ENCODE data around the gene BRF1.

BRF1 gene

DNA sequence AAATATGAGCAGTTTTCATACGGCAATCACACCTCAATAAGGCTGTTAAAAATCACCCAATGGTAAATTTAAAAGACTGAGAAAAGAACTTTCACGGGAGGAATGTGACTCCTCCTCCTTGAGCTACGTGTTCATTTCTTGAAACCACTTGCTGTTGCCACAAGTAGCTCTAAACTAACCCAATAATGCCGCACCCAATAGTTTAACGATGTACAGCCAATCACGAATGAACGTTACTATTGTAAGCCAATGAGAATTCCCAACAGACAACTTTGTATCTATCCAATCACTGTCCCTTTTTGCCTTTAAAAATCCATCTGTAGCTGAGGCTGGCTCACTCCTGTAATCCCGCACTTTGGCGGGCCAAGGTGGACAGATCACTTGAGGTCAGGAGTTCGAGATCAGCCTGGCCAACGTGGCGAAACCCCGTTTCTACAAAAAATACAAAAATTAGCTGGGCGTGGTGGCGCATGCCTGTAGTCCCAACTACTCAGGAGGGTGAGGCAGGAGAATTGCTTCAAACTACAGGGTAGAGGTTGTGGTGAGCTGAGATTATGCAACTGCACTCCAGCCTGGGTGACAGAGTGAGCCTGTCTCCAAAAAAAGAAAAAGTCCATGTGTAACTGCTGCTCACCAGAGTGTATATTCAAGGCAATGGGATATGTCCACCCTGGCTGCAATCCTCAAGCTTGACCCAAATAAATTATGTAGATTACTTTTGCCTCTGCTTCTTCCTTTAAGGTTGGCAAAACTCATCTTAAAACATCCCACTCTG, 76.8 kb downstream of the BRF1 start:
- DNase-seq, result no peak

DNA sequence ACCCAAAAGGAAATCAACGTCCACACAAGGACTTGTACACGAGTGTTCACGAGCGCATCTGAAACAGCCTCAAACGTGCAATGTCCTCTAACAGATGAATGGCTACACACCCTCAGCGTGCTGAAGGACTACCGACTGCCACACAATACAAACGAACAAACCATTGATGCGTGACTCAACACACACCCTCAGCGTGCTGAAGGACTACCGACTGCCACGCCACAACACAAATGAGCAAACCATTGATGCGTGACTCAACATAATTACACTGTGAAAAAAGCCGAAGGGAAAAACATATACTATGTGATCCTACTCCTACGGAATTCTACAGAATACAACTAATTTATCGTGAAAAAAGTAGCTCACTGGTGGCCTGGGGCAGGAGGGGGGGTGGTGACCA, 77.5 kb downstream of the BRF1 start:
- DNase-seq, result no peak

DNA sequence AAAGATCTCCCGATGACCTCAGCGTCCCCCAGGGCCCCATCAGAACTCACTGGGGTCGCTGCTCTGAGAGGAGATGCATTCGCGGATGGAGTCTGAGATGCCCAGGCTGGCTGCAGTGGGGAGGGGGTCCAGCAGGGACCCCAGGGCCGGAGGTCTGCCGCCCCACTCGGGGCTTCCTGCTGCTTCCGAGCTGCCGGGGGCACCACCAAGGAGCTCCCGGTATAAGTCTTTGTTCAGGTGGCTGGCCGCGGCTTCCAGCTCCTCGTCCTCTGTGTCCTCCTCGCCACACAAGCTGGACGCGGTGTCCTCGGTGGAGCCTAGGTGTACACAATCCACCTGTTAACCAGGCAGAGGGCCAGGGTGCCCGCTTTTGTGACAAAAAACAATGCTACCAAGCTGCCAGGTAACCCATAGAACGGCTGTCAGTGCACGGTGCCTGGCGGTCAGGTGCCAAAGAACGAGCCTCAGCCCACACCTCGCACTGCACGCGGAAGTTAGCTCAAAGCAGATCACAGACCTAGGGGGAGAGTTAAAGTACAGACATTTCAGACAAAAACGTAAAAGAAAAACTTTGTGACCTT, 79.1 kb downstream of the BRF1 start:
- no peak for DNase-seq

DNA sequence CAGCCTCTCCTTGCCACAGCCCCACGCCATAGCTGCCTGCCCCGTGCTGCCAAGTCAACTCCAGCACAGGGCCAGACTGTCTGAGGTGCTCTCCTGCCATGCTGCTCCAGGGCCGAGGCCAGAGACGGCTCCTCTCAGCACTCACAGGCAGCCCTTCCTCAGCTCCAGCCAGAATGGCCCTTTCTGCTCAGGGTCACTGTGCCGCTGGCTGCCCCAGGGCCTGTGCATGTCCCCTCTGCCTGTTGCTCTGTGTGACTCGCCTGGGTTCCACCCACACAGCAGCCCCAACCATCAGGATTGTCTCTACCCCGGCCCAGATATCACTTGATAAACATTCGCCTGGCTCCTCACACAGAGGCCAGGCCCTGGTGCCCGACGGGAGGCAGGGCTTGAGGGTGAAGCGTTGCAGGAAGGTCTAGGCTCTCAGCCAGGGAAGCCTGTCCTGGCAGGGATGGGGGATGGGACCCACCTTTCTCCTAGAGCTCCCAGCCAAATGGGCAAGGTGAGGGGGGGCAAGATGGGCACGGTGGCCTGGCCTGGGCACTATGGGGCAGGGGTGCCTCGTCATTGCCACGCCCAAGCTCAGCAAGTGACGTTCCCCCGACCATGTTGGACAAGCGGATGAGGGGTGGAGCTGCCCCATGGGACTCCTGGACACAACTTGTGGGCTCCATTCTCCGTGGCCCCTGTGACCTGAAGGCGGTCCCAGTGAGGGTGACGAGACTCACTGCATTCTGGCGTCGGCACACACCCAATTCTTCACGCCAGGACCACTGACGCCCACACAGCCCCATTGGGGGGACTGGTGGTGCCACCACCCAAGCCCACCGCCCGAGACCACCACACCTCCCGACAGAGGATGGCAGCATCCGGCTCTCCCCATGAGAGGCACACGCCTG, 79.9 kb downstream of the BRF1 start:
- DNase-seq, result no peak

DNA sequence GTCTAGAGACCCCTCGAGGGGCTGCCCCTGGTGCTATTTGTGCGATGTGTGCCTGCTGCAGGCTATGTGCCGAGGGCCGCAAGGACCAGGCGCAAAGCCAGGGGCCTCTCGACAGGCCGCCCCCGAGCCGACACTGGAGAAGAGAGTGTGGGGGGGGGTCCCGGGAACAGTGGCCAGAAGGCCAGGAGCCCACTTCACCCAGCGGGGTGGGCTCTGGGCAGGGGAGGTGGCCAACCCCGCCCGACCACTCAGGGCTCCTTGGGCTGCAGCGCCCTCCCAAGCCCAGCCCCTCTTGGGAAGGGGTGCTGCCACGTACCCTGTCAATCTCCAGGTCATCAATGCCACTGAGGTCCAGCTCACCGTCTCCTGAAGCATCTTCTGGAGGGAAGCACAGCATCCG, 81.0 kb downstream of the BRF1 start:
- DNase-seq, result no peak

DNA sequence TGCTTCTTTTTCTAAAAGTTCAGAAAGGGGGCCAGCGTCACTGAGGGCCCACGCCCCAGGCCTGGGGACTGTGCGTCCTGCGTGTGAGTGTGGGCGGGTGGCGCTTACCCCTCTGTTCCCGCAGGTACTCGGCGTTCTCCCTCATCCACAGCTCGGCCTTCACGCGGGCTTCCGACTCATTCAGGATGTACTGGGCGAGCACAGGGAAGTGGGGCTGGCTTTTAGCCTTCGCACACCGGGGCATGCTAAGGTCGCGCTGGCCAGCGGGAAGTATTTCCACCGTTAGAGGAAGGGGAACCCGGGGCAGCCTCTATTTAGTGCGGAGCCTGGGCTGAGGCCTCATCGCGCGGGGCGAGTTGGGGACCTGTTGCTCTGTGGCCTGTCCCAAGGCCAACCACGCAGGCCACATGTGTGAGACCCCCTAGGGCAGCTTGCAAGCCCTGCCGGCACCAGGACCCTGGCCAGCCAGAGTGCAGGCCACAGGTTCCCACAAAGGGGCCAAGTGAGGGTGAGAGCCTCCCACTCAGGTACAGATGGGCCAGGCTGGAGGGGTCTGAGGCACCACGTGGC, 81.7 kb downstream of the BRF1 start:
- DNase-seq, result no peak

DNA sequence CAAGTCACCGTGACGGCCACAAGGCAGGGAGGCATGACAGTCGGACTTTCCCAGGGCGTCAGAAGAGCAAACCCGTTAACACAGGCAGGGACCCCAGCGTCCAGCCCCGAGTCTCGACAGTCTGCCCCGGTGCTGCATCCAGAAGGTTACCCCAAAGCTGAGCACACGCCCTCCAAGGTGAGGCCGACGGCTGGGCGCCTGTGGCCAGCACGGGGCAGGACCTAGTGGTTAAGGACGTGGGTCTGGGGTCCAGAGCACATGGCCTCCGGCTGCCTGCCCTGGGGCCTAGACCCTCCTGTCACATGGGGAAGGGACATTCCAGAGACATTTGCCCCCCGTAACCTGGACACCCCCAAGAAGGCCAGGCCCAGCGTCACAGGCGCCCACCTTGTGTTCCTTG, 82.2 kb downstream of the BRF1 start:
- DNase-seq, result no peak

DNA sequence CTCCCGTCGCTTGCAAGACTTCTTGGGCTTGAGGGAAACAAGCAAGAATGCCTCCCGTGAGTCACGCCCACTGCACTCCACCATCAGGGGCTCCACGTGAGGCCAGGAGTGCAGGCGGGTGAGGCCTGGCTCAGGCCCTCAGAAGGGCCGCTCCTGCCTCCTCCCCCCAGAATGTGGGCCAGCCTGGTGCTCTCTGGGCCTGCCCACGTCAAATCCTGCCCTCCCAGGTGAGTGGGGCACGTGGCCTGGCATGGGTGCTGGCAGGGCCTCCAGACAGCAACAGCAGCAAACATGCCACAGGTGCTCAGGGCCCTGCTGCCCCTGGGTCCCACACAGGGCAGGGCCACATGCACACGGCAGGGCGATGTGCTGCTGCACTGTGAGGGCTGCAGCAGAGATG, 83.0 kb downstream of the BRF1 start:
- DNase-seq, result no peak

DNA sequence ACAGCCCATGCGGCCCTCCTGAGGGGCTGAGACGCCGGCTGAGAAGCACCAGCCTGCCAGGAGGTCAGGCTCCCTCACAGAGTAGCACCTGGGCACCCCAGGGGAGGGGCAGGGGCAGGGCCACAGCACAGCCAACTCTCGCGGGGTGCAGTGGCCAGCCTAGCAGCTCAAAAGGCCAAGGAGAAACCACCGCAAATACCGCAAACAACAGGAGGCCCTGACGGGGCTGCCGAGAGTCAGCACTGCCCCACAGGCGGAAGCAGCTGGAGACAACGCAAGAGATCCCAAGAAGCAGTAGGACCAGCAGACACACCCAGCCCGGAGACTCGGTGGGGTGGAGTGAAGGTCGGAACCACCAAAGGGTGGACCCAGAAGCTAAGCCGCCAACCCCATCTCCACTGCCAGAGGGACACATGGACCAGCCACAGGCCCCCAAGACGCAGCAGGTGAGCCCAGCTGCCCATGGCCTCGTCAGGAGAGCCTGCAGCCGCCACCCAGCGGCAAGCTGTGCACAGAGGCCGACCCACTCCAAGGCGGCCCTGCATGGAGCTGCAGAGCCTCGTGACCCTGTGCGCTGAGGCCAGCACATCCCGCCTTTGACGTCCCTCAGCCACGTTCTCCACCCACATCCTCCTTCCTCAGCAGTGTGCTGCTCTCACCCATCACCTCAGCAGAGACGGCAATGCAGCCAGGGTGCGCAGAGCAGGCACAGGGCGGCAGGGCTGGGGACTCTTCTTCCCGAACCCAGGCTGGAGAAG, 84.1 kb downstream of the BRF1 start:
- DNase-seq, result no peak

DNA sequence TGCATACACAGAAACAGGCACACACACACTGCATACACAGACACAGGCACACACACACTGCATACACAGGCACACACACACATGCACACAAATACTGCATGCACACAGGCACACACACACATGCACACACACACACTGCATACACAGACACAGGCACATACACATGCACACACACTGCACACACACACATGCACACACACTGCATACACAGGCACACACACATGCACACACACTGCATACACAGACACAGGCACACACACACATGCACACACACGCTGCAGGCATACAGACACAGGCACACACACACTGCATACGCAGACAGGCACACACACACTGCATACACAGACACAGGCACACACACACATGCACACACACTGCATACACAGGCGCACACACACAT, 85.2 kb downstream of the BRF1 start:
- DNase-seq, result no peak

DNA sequence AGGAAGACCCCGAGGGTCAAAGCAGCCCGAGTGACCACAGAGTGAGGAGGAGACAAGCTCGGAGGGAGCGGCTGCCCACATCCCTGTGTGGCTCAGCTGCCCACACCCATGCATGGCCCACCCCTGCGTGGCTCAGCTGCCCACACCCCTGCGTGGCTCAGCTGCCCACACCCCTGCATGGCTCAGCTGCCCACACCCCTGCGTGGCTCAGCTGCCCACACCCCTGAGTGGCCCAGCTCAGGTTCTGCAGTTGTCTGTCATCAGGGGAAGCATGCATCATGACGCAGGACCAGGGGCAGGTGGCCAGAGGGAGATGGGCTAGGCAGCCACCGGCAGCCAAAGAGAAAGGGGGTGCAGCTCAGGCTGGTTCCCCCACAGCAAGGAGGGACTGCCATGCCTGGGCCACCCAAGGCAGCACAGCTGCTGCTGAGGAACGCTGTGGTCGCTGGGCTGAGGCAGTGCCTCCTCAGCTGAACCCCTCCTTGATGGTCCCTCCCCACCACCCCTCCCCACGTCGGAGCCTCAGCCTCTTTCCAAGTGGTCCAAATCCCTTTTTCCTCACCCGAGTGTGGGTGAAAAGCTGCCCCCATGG, 86.4 kb downstream of the BRF1 start:
- no peak for DNase-seq

DNA sequence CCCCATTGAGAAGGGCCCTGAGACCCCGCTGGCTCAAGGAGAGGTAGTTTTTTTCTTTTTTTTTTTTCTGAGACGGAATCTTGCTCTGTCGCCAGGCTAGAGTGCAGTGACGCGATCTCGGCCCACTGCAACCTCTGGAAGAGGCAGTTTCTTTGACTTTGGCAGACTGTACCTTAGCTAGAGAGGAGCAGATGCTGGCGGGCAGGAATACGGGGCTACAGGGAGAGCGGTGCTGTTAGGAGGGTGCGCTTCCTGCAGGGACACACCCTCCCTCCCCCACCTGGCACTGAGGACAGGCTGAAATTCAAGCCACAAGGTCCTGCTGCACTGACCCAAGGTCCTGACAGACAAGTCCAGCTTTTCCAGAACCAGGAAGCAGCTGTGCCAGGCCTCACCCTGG, 87.4 kb downstream of the BRF1 start:
- no peak for DNase-seq

DNA sequence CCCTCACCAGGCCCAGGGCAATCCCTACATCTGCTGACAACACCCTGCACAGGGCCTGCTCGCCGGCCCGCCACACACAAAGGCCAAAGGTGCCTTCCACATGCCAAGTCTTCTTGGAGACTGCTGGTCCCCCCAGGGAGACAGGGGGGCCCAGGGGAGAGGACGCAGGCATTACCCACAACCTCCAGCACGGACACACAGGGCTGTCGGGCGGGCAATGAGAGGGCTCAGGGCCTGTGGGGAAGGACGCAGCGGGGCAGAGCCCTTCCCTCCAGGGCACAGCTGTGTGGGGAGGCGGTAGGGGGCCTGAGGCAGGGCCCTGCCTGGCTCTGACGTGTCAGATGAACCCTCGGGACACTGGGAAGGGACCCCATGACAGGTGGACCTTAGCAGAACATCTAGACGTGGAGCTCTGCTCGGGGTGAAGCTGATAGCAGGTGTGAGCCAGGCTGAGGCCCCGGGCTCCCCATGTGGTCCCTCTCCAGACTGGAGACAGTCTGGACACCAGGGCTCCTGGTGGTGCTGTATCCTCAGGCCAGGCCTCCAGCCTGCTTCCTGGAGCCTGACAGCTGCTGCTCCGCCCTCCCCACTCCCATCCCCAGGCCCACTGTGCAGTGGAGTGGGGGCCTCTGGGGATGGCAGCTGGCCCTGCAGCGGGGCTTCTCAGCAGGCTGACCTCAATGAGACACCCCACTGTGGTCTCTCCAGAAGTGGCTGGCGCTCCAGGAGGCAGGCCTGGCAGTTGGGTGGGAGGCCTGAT, 88.1 kb downstream of the BRF1 start:
- no peak for DNase-seq

DNA sequence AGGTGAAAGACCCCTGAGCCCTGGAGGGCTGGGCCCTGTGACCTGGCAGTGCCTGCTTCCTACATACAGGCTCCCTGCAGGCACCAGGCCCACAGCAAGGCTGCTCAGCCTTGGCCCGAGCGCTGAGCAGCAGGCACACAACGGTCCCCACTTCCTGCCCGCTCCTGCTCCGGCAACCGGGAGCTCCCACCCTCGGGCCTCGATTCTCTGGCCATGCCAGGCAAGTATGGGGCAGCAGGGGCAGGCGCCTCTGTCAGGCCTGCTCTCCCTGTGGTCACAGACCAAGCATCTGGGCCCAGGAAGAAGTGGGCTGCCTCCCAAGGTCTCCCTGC, 89.1 kb downstream of the BRF1 start:
- DNase-seq, result no peak

DNA sequence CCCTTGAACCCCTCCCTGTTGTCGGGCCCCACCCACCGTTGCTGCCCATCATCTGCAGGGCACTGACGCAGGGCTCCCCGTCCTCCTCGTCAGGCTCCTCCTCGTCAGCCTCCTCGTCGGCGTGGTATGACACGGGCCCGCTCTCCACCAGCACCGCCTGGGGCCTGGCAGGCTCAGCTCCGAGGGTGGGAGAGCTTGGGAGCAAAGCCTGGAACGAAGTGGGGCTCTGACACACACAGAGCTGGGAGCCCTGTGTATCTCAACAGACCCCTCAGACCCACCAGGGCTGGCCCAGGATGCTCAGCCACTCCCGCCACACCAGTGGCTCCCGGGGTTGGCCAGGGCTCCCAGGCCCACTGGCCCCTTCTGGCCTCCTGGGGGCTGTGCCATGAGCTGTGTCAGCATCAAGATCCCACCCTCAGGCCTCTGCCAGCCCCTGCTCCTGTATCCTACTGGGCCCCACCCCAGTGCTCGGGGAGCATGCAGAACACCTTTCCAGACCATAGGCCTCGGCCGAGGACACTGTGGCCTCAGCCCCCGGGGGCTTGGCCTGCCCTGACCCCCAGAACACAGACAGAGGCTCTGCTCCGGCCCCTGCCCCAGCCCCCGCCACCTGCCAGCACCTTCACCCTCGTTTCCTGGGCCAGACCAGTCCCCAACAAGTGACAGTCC, 89.6 kb downstream of the BRF1 start:
- DNase-seq, result no peak

DNA sequence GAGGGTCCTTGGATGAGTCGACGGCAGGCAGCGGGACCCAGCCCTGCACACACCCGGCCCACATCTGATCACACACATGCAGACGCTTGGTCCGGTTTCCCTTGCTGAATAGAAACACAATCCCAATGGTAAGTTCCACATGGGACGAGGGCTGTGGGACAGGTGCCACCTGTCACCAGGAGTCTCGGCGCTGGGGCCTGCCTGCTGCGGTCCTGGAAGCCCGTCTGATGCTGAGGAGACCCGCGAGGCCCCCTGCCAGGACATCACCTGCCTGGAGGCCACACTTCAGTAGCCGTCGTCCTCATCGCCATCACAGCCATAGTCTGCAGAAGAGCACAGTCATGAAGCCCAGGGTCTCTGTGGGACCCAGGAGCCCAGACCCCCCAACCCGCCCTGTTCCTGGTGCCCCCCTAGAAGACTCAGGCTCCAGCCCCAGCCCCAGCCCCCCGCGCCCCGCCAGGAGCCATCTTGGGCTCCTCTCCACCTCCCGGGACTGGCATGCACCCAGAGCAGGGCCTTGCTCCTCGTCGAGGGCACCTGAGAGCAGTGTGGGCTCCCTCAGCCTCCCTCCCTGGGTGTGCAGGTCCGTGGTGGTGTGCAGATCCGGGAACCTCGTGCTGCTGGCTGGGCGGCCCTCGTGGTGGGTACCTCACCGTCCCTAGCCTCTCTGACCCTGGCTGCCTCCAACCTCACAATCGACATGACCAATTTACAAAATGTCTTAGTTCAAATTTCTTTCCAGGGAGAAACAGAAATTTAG, 90.4 kb downstream of the BRF1 start:
- DNase-seq, result no peak

DNA sequence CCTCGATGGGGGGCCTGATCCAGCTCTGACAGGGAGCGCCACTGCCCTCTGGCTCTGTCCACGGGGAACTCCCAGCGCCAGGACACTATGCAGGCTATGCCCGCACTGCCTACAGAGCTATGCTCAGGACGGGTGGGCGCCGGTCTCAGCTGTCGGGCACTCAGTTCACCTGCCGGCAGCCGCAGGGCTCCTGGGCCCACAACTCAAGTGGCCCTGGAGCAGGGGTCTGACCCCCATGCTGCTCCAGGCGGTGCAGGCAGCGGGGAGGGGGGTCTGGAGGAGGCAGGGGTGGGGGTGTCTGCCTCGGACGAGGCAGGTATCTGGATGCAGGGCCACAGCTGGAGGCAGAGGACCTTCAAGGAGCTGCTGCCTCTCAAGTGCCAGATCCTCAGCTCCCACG, 91.2 kb downstream of the BRF1 start:
- no peak for DNase-seq

DNA sequence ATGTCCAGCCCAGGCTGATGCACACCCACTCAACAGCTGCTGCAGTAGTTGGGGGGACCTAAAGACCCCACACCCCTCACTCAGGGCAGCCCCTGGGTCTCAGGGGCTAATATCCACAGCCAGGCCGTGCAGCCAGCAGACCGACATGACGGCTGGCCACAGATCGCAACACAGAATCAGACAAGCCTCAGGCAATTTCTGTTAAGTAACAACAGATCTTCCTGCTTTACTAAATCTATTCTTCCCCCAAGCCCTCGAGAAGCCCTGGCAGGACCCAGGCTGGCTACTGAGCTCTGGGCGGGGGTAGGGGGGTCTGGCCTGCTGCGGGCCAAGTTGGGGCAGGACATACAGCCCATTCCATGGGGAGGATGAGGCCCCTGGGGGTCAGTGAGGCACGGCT, 91.7 kb downstream of the BRF1 start:
- DNase-seq, result no peak

DNA sequence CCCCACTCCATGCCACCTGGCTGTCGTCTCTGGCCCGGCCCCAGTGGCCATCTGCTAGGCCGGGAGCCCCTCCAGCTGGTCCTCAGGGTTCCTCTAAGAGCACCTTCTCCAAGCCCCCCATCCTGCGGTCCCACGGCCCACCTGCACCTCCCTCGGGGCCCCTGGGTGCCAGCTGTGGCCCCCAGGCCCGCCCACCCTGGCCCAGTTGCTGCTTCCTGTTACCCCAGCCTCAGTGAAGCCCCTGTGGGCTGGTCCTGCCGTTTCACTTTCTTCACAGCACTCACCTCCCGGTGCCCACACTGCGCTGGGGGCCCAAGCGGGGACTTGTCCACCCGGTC, 92.1 kb downstream of the BRF1 start:
- DNase-seq, result no peak

DNA sequence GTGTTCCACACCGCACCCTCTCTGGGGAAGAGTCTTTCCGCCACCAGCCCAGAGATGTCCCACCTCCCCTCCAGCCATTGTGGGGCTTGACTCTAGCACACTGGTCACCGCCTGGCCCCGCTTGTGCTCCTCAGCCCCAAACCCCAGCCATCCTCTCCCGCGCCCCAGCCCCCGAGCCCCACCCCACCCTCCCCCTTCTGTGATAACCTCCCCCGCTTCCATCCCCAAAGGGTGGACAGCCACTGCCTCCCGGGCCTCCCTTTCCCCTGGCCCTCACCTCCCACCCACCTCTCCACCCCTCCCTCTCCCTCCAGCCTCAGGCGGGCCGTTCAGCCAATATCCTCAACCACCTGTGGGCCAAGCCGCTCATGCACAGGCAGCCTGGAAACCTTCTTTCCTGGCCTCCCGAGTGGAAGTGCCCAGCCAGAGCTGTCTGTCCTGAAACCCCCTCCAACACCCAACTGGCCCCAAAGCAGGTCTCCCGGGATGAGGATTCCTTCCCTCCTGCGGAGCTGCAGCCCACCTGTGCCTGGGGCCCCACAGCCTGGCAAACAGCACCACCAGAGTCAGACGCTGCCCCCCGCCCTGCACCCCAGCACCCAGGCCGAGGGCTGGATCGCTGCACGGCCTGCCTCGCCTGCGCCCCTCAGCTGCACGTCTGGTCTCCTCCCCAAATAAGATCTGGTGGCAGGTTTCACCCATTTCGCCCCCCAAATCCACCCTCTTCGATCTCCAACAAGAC, 92.6 kb downstream of the BRF1 start:
- DNase-seq, result no peak

All from SW 1271 (cell line).